Panc1 (cell line): ENCODE results near the gene RAB23.

ENCODE experiments used
- POLR2AphosphoS5 ChIP-seq: IDR thresholded peaks from 2 replicates; pipeline ENCODE4 v1.6.1; 2012; ENCODE audit warnings: mild to moderate bottlenecking, low read depth, low read length, moderate library complexity
- TCF7L2 ChIP-seq: IDR thresholded peaks from 2 replicates; pipeline ENCODE4 v1.6.1; 2011; ENCODE audit warnings: mild to moderate bottlenecking, low read depth, low read length, inconsistent platforms
- TF ChIP-seq, protein P1 (sequence below): fragments of 450-650 bp; IDR thresholded peaks from 2 replicates; pipeline ENCODE4 v1.5.1; 2017; ENCODE audit warnings: mild to moderate bottlenecking
- TF ChIP-seq, protein P2 (sequence below), 2 experiments: IDR thresholded peaks; 2 replicates each; pipeline ENCODE4 v1.6.1; 2011 to 2012; ENCODE audit warnings: low read depth in 2 of 2, control low read depth in 1 of 2, low read length in 1 of 2, mild to moderate bottlenecking in 1 of 2, moderate library complexity in 1 of 2; ENCODE audit not compliant: insufficient read depth in 1 of 2

DNA sequence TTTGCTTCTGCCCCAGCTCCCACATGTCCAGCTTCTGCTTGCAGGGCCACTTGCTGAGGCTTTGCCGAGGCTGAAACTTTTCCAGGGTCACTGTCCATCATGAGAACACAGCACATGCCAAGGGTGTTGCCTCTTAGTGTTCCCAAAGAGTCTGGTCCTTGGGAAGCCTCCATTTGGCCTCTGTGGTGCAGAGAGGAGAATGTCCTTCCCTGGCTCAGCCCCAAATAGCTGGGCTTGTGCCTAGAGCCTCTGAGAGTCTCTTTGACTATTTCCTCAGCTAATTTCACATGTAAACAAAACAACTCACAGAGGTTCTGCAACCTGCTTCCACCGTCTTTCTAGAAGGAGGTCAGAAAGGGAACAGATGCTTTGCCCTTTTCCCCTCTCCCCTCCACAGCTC is 40.4 kb upstream of the RAB23 start:
- TF ChIP-seq, protein P1, sequence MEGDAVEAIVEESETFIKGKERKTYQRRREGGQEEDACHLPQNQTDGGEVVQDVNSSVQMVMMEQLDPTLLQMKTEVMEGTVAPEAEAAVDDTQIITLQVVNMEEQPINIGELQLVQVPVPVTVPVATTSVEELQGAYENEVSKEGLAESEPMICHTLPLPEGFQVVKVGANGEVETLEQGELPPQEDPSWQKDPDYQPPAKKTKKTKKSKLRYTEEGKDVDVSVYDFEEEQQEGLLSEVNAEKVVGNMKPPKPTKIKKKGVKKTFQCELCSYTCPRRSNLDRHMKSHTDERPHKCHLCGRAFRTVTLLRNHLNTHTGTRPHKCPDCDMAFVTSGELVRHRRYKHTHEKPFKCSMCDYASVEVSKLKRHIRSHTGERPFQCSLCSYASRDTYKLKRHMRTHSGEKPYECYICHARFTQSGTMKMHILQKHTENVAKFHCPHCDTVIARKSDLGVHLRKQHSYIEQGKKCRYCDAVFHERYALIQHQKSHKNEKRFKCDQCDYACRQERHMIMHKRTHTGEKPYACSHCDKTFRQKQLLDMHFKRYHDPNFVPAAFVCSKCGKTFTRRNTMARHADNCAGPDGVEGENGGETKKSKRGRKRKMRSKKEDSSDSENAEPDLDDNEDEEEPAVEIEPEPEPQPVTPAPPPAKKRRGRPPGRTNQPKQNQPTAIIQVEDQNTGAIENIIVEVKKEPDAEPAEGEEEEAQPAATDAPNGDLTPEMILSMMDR = no peak
- TF ChIP-seq TCF7L2 (no peak), POLR2AphosphoS5 (no peak)
- TF ChIP-seq, protein P2, sequence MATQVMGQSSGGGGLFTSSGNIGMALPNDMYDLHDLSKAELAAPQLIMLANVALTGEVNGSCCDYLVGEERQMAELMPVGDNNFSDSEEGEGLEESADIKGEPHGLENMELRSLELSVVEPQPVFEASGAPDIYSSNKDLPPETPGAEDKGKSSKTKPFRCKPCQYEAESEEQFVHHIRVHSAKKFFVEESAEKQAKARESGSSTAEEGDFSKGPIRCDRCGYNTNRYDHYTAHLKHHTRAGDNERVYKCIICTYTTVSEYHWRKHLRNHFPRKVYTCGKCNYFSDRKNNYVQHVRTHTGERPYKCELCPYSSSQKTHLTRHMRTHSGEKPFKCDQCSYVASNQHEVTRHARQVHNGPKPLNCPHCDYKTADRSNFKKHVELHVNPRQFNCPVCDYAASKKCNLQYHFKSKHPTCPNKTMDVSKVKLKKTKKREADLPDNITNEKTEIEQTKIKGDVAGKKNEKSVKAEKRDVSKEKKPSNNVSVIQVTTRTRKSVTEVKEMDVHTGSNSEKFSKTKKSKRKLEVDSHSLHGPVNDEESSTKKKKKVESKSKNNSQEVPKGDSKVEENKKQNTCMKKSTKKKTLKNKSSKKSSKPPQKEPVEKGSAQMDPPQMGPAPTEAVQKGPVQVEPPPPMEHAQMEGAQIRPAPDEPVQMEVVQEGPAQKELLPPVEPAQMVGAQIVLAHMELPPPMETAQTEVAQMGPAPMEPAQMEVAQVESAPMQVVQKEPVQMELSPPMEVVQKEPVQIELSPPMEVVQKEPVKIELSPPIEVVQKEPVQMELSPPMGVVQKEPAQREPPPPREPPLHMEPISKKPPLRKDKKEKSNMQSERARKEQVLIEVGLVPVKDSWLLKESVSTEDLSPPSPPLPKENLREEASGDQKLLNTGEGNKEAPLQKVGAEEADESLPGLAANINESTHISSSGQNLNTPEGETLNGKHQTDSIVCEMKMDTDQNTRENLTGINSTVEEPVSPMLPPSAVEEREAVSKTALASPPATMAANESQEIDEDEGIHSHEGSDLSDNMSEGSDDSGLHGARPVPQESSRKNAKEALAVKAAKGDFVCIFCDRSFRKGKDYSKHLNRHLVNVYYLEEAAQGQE (IDR thresholded peaks at IDR 0.05; ENCODE audit: insufficient read depth in 1 of 2, low read depth in 2 of 2, low read length in 1 of 2) = no peak
